Measurements from ENCODE around the gene F12. TPM values are rescaled to one million over a fixed set of nuclear protein-coding genes. Genes with fewer than 3 reads are reported as not detected.

F12 gene
- total and polyA plus RNA-seq, 2 of the 8 experiments (the other 6 are each of a cell fraction or from before 2014, with no cell fraction given): 6.5 to 7.8 TPM

DNA sequence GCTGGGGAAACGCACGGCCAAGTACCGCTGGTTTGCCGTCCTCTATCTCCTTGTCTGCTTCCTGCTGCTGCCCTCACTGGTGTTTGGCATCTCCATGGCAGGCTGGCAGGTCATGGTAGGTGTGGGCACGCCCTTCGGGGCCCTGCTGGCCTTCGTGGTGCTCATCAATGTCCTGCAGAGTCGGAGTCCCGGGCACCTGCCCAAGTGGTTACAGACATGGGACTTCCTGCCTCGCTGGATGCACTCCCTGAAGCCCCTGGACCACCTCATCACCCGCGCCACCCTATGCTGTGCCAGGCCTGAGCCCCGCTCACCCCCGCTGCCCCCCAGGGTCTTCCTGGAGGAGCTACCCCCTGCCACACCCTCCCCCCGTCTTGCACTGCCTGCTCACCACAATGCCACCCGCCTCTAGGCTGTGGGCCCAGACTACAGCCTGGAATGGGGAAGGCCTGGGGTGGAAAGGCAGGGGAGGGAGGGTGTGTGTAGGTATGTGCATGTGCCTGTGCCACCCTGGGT lies 11.4 kb downstream of the F12 start:
- Histone ChIP-seq H3K14ac (ENCODE audit: insufficient read length) (no peak overlapping the region), H2BK120ac (replicated peaks; ENCODE audit: low read depth, low read length) (no peak overlapping the region), H2AFZ (ENCODE audit: low read length) (no peak overlapping the region), H3K4me3 (ENCODE audit: extremely low read depth in 1 of 4, insufficient read depth in 2 of 4, low read depth in 3 of 4, low read length in 4 of 4) (no peak overlapping the region), H3K4me2 (ENCODE audit: insufficient read depth in 1 of 2, low read depth in 2 of 2, low read length in 2 of 2) (no peak overlapping the region), H3K9ac (replicated peaks in 1 of 4; ENCODE audit: extremely low read depth in 1 of 4, low read depth in 3 of 4, low read length in 3 of 4) (no peak overlapping the region), H3K18ac (ENCODE audit: extremely low read depth, low read length) (no peak overlapping the region), H3K9me3 (ENCODE audit: insufficient read depth in 2 of 2, low read depth in 1 of 2, low read length in 1 of 2) (no peaks in the 10 kb centered on the region), H3K27me3 (replicated peaks in 1 of 4; ENCODE audit: control insufficient read depth in 3 of 4, extremely low read depth in 1 of 4, insufficient read depth in 3 of 4, low read length in 3 of 4) (peaks cover 0 to 26% (median 18%) of the 10 kb centered on the region in 4 experiments; a peak in 6 of 7 replicates), H3K79me2 (ENCODE audit: control insufficient read depth in 1 of 2, insufficient read depth in 2 of 2, low read length in 2 of 2) (no peaks in the 10 kb centered on the region), H3K23me2 (ENCODE audit: low read depth, low read length) (peaks cover under 1% of the 10 kb centered on the region; the same call in 1 of the 2 replicates), H2BK20ac (ENCODE audit: low read length) (no peak overlapping the region), H3K27ac (ENCODE audit: low read depth, low read length) (no peak overlapping the region), H4K20me1 (replicated peaks in 1 of 2; ENCODE audit: control insufficient read depth in 1 of 2, insufficient read depth in 2 of 2, low read length in 2 of 2) (no peaks in the 10 kb centered on the region), H3K4ac (replicated peaks; ENCODE audit: insufficient read length, low read depth, low read length) (no peak overlapping the region), H3K4me1 (replicated peaks in 1 of 4; ENCODE audit: control insufficient read depth in 3 of 4, insufficient read depth in 4 of 4, low read length in 3 of 4) (peaks cover 0 to 4% (median 4%) of the 10 kb centered on the region in 4 experiments; a peak in 4 of 7 replicates), H3K56ac (replicated peaks; ENCODE audit: insufficient read length, low read depth, low read length) (no peak overlapping the region), H4K8ac (ENCODE audit: extremely low read depth, insufficient read depth, low read length) (no peak overlapping the region), H3K79me1 (ENCODE audit: low read depth, low read length) (no peaks in the 10 kb centered on the region), H2BK15ac (ENCODE audit: low read length) (no peak overlapping the region), H4K5ac (ENCODE audit: insufficient read length, low read depth, low read length) (no peak overlapping the region), H2BK5ac (ENCODE audit: low read depth, low read length) (no peak overlapping the region), H2BK12ac (ENCODE audit: low read depth, low read length) (no peak overlapping the region), H3K36me3 (ENCODE audit: control insufficient read depth in 2 of 4, insufficient read depth in 4 of 4, low read length in 3 of 4) (no peaks in the 10 kb centered on the region), H4K91ac (replicated peaks; ENCODE audit: insufficient read length, low read length) (no peak overlapping the region), H3K23ac (ENCODE audit: insufficient read length) (no peak overlapping the region), H2AK5ac (ENCODE audit: low read depth, low read length) (no peak overlapping the region)
- no peak for TF ChIP-seq SAP30 (IDR thresholded peaks at IDR 0.05; ENCODE audit: insufficient read depth, insufficient replicate concordance, low read length)
- no peak for TF ChIP-seq FOSL1 (IDR thresholded peaks at IDR 0.05; ENCODE audit: insufficient read depth, low read depth, low read length)
- no peak for TF ChIP-seq RNF2 (IDR thresholded peaks at IDR 0.05; ENCODE audit: borderline replicate concordance, low read depth, low read length, missing control alignments, poor library complexity, severe bottlenecking)
- no peak for TF ChIP-seq RXRA (IDR thresholded peaks at IDR 0.05; ENCODE audit: insufficient read depth, low read depth, low read length)
- TF ChIP-seq EZH2 (IDR thresholded peaks at IDR 0.05; ENCODE audit: low read depth, low read length, severe bottlenecking): no peak
- TF ChIP-seq TAF7 (optimal IDR thresholded peaks at IDR 0.05; ENCODE audit: borderline replicate concordance, low read depth, low read length): no peak
- TF ChIP-seq CHD2 (IDR thresholded peaks at IDR 0.05; ENCODE audit: low read length): no peak
- TF ChIP-seq JUND (IDR thresholded peaks at IDR 0.05; ENCODE audit: low read length): no peak
- POLR2A ChIA-PET (ENCODE audit: partially characterized antibody): interaction anchor here (1.0 to 10.8 kb wide), 4 partner anchors 11 to 57 kb away, joined by 3 to 143 read pairs (median 6); partner anchors contain the start of gene PRR7
- FAIRE-seq (no peak), DNase-seq (ENCODE audit: low read depth in 1 of 2, low spot score in 2 of 2) (no peak)
- 95% methylated on average over 10 of the region's 16 CpGs; no CpG with 5 or more reads in 1 of the 2 experiments for WGBS, 2 experiments (ENCODE audit: extremely low coverage in 1 of 2, insufficient coverage in 1 of 2, insufficient read length in 1 of 2, insufficient replicate concordance in 2 of 2, low coverage in 1 of 2, low lambda C conversion rate in 2 of 2, missing lambda C conversion rate in 1 of 2)
- CTCF ChIA-PET (ENCODE audit: partially characterized antibody): interaction anchor here (0.8 to 18.7 kb wide), 3 partner anchors 13 to 51 kb away, joined by 3 to 363 read pairs (median 4); partner anchors contain the start of gene SLC34A1
